DOHH2 (cell line): ENCODE measurements around the gene FAR2.

Experiments used
- H3F3A ChIP-seq: fragments of 200-600 bp; sonication (generic), shearing (Covaris generic); 2 replicates; pipeline ENCODE4 v1.6.0; 2016; ENCODE audit warnings: antibody characterized with exemption, mild to moderate bottlenecking; ENCODE audit not compliant: control insufficient read depth, insufficient read depth
- H3K27ac ChIP-seq: fragments of 200-600 bp; sonication (generic); 2 replicates; pipeline ENCODE4 v1.5.1; 2014; ENCODE audit warnings: low read depth, mild to moderate bottlenecking, low read length, moderate library complexity
- H3K27me3 ChIP-seq: fragments of 200-600 bp; sonication (generic); 2 replicates; pipeline ENCODE4 v1.6.1; 2014; ENCODE audit warnings: mild to moderate bottlenecking, low read length, mixed read lengths; ENCODE audit not compliant: control insufficient read depth
- H3K36me3 ChIP-seq: fragments of 200-600 bp; sonication (generic); 2 replicates; pipeline ENCODE4 v1.6.1; 2014; ENCODE audit warnings: mild to moderate bottlenecking, low read length, moderate library complexity, mixed read lengths; ENCODE audit not compliant: control insufficient read depth
- H3K4me1 ChIP-seq: fragments of 200-600 bp; sonication (generic); 2 replicates; pipeline ENCODE4 v1.6.1; 2014; ENCODE audit warnings: mild to moderate bottlenecking, low read length, mixed read lengths; ENCODE audit not compliant: control insufficient read depth
- H3K4me2 ChIP-seq: fragments of 200-600 bp; sonication (generic); 2 replicates; pipeline ENCODE4 v1.6.0; 2014; ENCODE audit warnings: mild to moderate bottlenecking, low read length, moderate library complexity
- H3K4me3 ChIP-seq: fragments of 200-600 bp; sonication (generic); 2 replicates; pipeline ENCODE4 v1.5.1; 2014; ENCODE audit warnings: mild to moderate bottlenecking, low read length, mixed read lengths
- H3K79me2 ChIP-seq: fragments of 200-600 bp; sonication (generic); 2 replicates; pipeline ENCODE4 v1.6.1; 2014; ENCODE audit warnings: mild to moderate bottlenecking, low read length, mixed read lengths; ENCODE audit not compliant: control insufficient read depth
- H3K9me2 ChIP-seq: fragments of 200-600 bp; sonication (generic); replicated peaks from 2 replicates; pipeline ENCODE4 v1.6.1; 2014; ENCODE audit warnings: mild to moderate bottlenecking, low read length, mixed read lengths; ENCODE audit not compliant: control insufficient read depth
- H3K9me3 ChIP-seq: fragments of 200-600 bp; sonication (generic); 2 replicates; pipeline ENCODE4 v1.6.1; 2014; ENCODE audit warnings: antibody characterized with exemption, low read length, mixed read lengths; ENCODE audit not compliant: control insufficient read depth, insufficient read depth
- H4K20me1 ChIP-seq: fragments of 200-600 bp; sonication (generic); 2 replicates; pipeline ENCODE4 v1.6.0; 2014; ENCODE audit warnings: low read depth, mild to moderate bottlenecking, antibody characterized with exemption, low read length, moderate library complexity; ENCODE audit not compliant: control insufficient read depth, insufficient read depth
- CTCF ChIP-seq: fragments of 200-600 bp; sonication (generic); IDR thresholded peaks from one replicate; pipeline ENCODE4 v1.5.1; 2014; ENCODE audit warnings: antibody characterized with exemption, mild to moderate bottlenecking, low read depth, low read length; ENCODE audit not compliant: poor library complexity, severe bottlenecking
- EZH2phosphoT487 ChIP-seq: fragments of 200-600 bp; sonication (generic); IDR thresholded peaks from 2 replicates; pipeline ENCODE4 v1.6.1; 2017; ENCODE audit warnings: borderline replicate concordance, mild to moderate bottlenecking, antibody characterized with exemption, low read length, moderate library complexity, mixed read lengths

The FAR2 gene

GRCh38 chr12:29149691-29150281 is 708 bp downstream of the FAR2 start:
- H4K20me1 ChIP-seq = no peaks in the 10 kb centered on the region
- no peak overlapping the region for H3K4me2 ChIP-seq
- H3K79me2 ChIP-seq = no peaks in the 10 kb centered on the region
- H3K4me3 ChIP-seq = no peak overlapping the region
- TF ChIP-seq EZH2phosphoT487 (no peak), CTCF (no peak)
- H3K27me3 ChIP-seq = no peaks in the 10 kb centered on the region
- H3K4me1 ChIP-seq = no peaks in the 10 kb centered on the region
- no peaks in the 10 kb centered on the region for H3F3A ChIP-seq
- H3K36me3 ChIP-seq = no peaks in the 10 kb centered on the region
- H3K9me2 ChIP-seq = no peaks in the 10 kb centered on the region
- peaks cover 5% of the 10 kb centered on the region; the same call in 1 of the 2 replicates for H3K9me3 ChIP-seq
- no peak overlapping the region for H3K27ac ChIP-seq

- H3K36me3 ChIP-seq = no peaks in the 10 kb centered on the region
- no peaks in the 10 kb centered on the region for H3K79me2 ChIP-seq
- H3F3A ChIP-seq = no peaks in the 10 kb centered on the region
- no peaks in the 10 kb centered on the region for H3K4me1 ChIP-seq
- no peak overlapping the region for H3K27ac ChIP-seq
- H3K4me3 ChIP-seq = no peak overlapping the region
- H3K9me2 ChIP-seq = no peaks in the 10 kb centered on the region
- peaks cover 5% of the 10 kb centered on the region; the same call in 1 of the 2 replicates for H3K9me3 ChIP-seq
- no peaks in the 10 kb centered on the region for H4K20me1 ChIP-seq
- H3K27me3 ChIP-seq = no peaks in the 10 kb centered on the region
- no peak overlapping the region for H3K4me2 ChIP-seq
- TF ChIP-seq EZH2phosphoT487 (no peak), CTCF (no peak)
These were observed 1.4 kb downstream of the FAR2 start for GRCh38 chr12:29150462-29150861.

- TF ChIP-seq CTCF (no peak), EZH2phosphoT487 (no peak)
- no peak overlapping the region for H3K4me2 ChIP-seq
- no peaks in the 10 kb centered on the region for H3K36me3 ChIP-seq
- H4K20me1 ChIP-seq = no peaks in the 10 kb centered on the region
- H3K9me2 ChIP-seq = no peaks in the 10 kb centered on the region
- no peak overlapping the region for H3K4me3 ChIP-seq
- peaks cover 5% of the 10 kb centered on the region; the same call in 1 of the 2 replicates for H3K9me3 ChIP-seq
- no peaks in the 10 kb centered on the region for H3K4me1 ChIP-seq
- no peaks in the 10 kb centered on the region for H3K79me2 ChIP-seq
- H3K27ac ChIP-seq = no peak overlapping the region
- H3F3A ChIP-seq = no peaks in the 10 kb centered on the region
- no peaks in the 10 kb centered on the region for H3K27me3 ChIP-seq
These were observed 3.3 kb downstream of the FAR2 start for GRCh38 chr12:29152223-29152868.
